GM21515 (cell line): ENCODE measurements around the gene ACTR5.

ENCODE experiments used
- ATAC-seq: cut with Tn5 transposase; IDR thresholded peaks from one replicate; pipeline ENCODE4 v1.9.1; 2021; ENCODE audit not compliant: unreplicated experiment

Gene ACTR5

GRCh38 chr20:38728911-38729642, 19.2 kb upstream of the ACTR5 start:
- no peak for ATAC-seq

- no peak for ATAC-seq
Measured at GRCh38 chr20:38729767-38730166, 18.5 kb upstream of the ACTR5 start.

- ATAC-seq: no peak
Measured at GRCh38 chr20:38730167-38730988, 17.9 kb upstream of the ACTR5 start.

- ATAC-seq: no peak
Measured at GRCh38 chr20:38730989-38731737, 17.1 kb upstream of the ACTR5 start.

- no peak for ATAC-seq
Measured at GRCh38 chr20:38731738-38732113, 16.5 kb upstream of the ACTR5 start.

GRCh38 chr20:38732981-38733380, 15.3 kb upstream of the ACTR5 start:
- ATAC-seq: no peak

GRCh38 chr20:38735172-38735571, 13.1 kb upstream of the ACTR5 start:
- no peak for ATAC-seq

- no peak for ATAC-seq
Measured at GRCh38 chr20:38737887-38738286, 10.4 kb upstream of the ACTR5 start.

- ATAC-seq: no peak
Measured at GRCh38 chr20:38745757-38746156, 2.5 kb upstream of the ACTR5 start.

- no peak for ATAC-seq
Measured at GRCh38 chr20:38747495-38748096, 664 bp upstream of the ACTR5 start.

- ATAC-seq: peak; percentile 21
Measured at GRCh38 chr20:38748861-38749149, 545 bp downstream of the ACTR5 start.

GRCh38 chr20:38751360-38751976, 3.2 kb downstream of the ACTR5 start:
- no peak for ATAC-seq

- ATAC-seq: no peak
Measured at GRCh38 chr20:38752029-38752428, 3.8 kb downstream of the ACTR5 start.

- no peak for ATAC-seq
Measured at GRCh38 chr20:38754924-38755323, 6.7 kb downstream of the ACTR5 start.

GRCh38 chr20:38755324-38755910, 7.2 kb downstream of the ACTR5 start:
- ATAC-seq: no peak

- ATAC-seq: no peak
Measured at GRCh38 chr20:38757145-38757775, 9.0 kb downstream of the ACTR5 start.

- no peak for ATAC-seq
Measured at GRCh38 chr20:38759106-38759505, 10.8 kb downstream of the ACTR5 start.

GRCh38 chr20:38760978-38761377, 12.7 kb downstream of the ACTR5 start:
- ATAC-seq: no peak

- no peak for ATAC-seq
Measured at GRCh38 chr20:38762174-38762573, 13.9 kb downstream of the ACTR5 start.

GRCh38 chr20:38763616-38764015, 15.4 kb downstream of the ACTR5 start:
- ATAC-seq: no peak
